ENCODE measurements around the gene TEX35. TPM values are rescaled to one million over a fixed set of nuclear protein-coding genes. Genes with fewer than 3 reads are reported as not detected.

Gene TEX35
- total and polyA plus RNA-seq, 2 experiments from 2014 or later, result not detected

DNA sequence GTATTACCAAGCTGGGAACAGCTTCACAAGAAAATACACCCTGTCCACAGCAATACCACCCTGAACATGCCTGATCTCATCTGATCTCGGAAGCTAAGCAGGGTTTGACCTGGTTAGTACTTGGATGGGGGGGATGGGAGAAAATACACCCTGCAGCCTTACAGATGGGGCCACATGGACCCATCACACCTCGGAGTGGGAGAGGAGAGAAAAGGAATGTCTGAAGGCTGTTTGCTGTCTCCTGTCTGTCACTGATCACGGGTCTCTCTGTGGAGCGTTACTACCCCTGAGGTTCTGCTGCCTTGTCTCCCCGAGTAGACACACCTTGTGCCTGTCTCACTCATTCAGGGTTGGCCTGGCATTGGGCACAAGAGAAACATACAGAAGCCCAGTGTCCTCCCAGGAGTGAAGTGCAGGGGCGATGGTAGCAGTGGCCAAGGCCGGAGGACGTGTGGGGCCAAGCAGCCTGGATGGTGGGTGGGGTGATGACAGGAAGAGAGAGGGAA, 48.0 kb downstream of the TEX35 start:
- Histone ChIP-seq H3K4me3 (no peak overlapping the region), H3K27me3 (replicated peaks; ENCODE audit: insufficient read depth) (no peaks in the 10 kb centered on the region), H3K27ac (no peak overlapping the region), H3K4me1 (ENCODE audit: insufficient read depth) (no peaks in the 10 kb centered on the region), H3K36me3 (ENCODE audit: low read depth) (no peaks in the 10 kb centered on the region), H4K20me1 (ENCODE audit: insufficient read depth) (no peaks in the 10 kb centered on the region), H3K4me2 (ENCODE audit: unreplicated experiment) (no peak overlapping the region), H3K9me2 (ENCODE audit: insufficient read depth) (no peaks in the 10 kb centered on the region), H3K9ac (no peak overlapping the region), H3F3A (ENCODE audit: insufficient read depth) (no peaks in the 10 kb centered on the region), H3K79me2 (ENCODE audit: insufficient read depth) (no peaks in the 10 kb centered on the region), H2AFZ (no peak overlapping the region), H3K9me3 (ENCODE audit: low read depth) (no peaks in the 10 kb centered on the region)
- no peak for TF ChIP-seq EZH2phosphoT487 (IDR thresholded peaks at IDR 0.05; ENCODE audit: insufficient read depth, low read depth)
- no peak for TF ChIP-seq EZH2 (IDR thresholded peaks at IDR 0.05; ENCODE audit: insufficient read depth, poor library complexity, severe bottlenecking)
- in situ Hi-C loops (cut with MboI), result no loop called here
- whole genome bisulfite sequencing, 2 experiments (ENCODE audit: low coverage in 1 of 2, low lambda C conversion rate in 2 of 2, missing lambda C conversion rate in 2 of 2), result 90 to 91% methylated on average over 8 of the region's 8 CpGs
- DNase-seq, result no peak

GRCh38 chr1:178563099-178563820, 50.4 kb downstream of the TEX35 start:
- H3K9me2 ChIP-seq (ENCODE audit: insufficient read depth), result no peaks in the 10 kb centered on the region

GRCh38 chr1:178564086-178564782, 51.3 kb downstream of the TEX35 start:
- WGBS, 2 experiments (ENCODE audit: low coverage in 1 of 2, low lambda C conversion rate in 2 of 2, missing lambda C conversion rate in 2 of 2), result 77 to 85% methylated on average over 4 of the region's 4 CpGs
- no peak overlapping the region for H3K9ac ChIP-seq
- no peak overlapping the region for H3K27ac ChIP-seq
- no peaks in the 10 kb centered on the region for H3K36me3 ChIP-seq (ENCODE audit: low read depth)
- no peaks in the 10 kb centered on the region for H3K9me2 ChIP-seq (ENCODE audit: insufficient read depth)
- no peaks in the 10 kb centered on the region for H4K20me1 ChIP-seq (ENCODE audit: insufficient read depth)
- no peak overlapping the region for H3K4me3 ChIP-seq
- in situ Hi-C loops (cut with MboI), result no loop called here
- H3F3A ChIP-seq (ENCODE audit: insufficient read depth), result peaks cover 4% of the 10 kb centered on the region; the same call in 1 of the 2 replicates
- no peak overlapping the region for H2AFZ ChIP-seq
- TF ChIP-seq EZH2 (IDR thresholded peaks at IDR 0.05; ENCODE audit: insufficient read depth, poor library complexity, severe bottlenecking), result no peak
- no peak for TF ChIP-seq EZH2phosphoT487 (IDR thresholded peaks at IDR 0.05; ENCODE audit: insufficient read depth, low read depth)
- H3K4me1 ChIP-seq (ENCODE audit: insufficient read depth), result no peaks in the 10 kb centered on the region
- no peak for DNase-seq
- H3K79me2 ChIP-seq (ENCODE audit: insufficient read depth), result no peaks in the 10 kb centered on the region
- no peaks in the 10 kb centered on the region for H3K9me3 ChIP-seq (ENCODE audit: low read depth)
- H3K27me3 ChIP-seq (replicated peaks; ENCODE audit: insufficient read depth), result no peaks in the 10 kb centered on the region
- no peak overlapping the region for H3K4me2 ChIP-seq (ENCODE audit: unreplicated experiment)

More at GRCh38 chr1:178563099-178563820, 50.4 kb downstream of the TEX35 start:
- 97 to 98% methylated on average over 7 of the region's 7 CpGs for WGBS, 2 experiments (ENCODE audit: low coverage in 1 of 2, low lambda C conversion rate in 2 of 2, missing lambda C conversion rate in 2 of 2)
- in situ Hi-C loops (cut with MboI), result no loop called here
- 0 out of 2 replicates have a peak, but pooled peaks cover under 1% of the 10 kb centered on the region for H3F3A ChIP-seq (ENCODE audit: insufficient read depth)
- H2AFZ ChIP-seq, result no peak overlapping the region
- H3K4me1 ChIP-seq (ENCODE audit: insufficient read depth), result no peaks in the 10 kb centered on the region
- H3K4me3 ChIP-seq, result no peak overlapping the region
- H3K9ac ChIP-seq, result no peak overlapping the region
- H3K27me3 ChIP-seq (replicated peaks; ENCODE audit: insufficient read depth), result no peaks in the 10 kb centered on the region
- no peak for DNase-seq
- no peak overlapping the region for H3K27ac ChIP-seq
- H3K79me2 ChIP-seq (ENCODE audit: insufficient read depth), result no peaks in the 10 kb centered on the region
- no peaks in the 10 kb centered on the region for H4K20me1 ChIP-seq (ENCODE audit: insufficient read depth)
- no peak overlapping the region for H3K4me2 ChIP-seq (ENCODE audit: unreplicated experiment)
- no peaks in the 10 kb centered on the region for H3K9me3 ChIP-seq (ENCODE audit: low read depth)
- H3K36me3 ChIP-seq (ENCODE audit: low read depth), result no peaks in the 10 kb centered on the region
- no peak for TF ChIP-seq EZH2phosphoT487 (IDR thresholded peaks at IDR 0.05; ENCODE audit: insufficient read depth, low read depth)
- no peak for TF ChIP-seq EZH2 (IDR thresholded peaks at IDR 0.05; ENCODE audit: insufficient read depth, poor library complexity, severe bottlenecking)

DNA sequence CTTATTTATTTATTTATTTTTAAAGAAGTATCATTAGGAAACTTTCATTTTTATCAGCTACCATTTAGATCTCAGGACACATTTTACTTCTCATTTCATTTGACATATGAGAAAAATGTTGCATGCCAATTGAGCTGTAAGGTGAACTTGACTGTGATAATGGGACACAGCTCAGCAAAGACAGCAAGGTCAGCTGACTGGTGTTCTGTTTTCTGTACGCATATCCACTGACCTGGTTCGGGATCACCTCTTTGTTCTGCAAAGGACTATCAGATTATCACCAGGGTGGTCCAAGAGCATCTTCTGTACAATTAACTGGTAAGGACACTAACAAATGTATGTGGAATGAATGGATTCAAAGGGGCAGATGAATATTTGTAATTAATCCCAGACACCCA, 51.9 kb downstream of the TEX35 start:
- H3K4me1 ChIP-seq (ENCODE audit: insufficient read depth), result no peaks in the 10 kb centered on the region
- H3K4me3 ChIP-seq, result no peak overlapping the region
- no peaks in the 10 kb centered on the region for H3K9me3 ChIP-seq (ENCODE audit: low read depth)
- no peaks in the 10 kb centered on the region for H3K79me2 ChIP-seq (ENCODE audit: insufficient read depth)
- H3K9me2 ChIP-seq (ENCODE audit: insufficient read depth), result no peaks in the 10 kb centered on the region
- in situ Hi-C loops (cut with MboI), result no loop called here
- no peak overlapping the region for H3K27ac ChIP-seq
- WGBS, 2 experiments (ENCODE audit: low coverage in 1 of 2, low lambda C conversion rate in 2 of 2, missing lambda C conversion rate in 2 of 2), result 71 to 78% methylated on average over 2 of the region's 2 CpGs
- peaks cover 4% of the 10 kb centered on the region; the same call in 1 of the 2 replicates for H3F3A ChIP-seq (ENCODE audit: insufficient read depth)
- no peak overlapping the region for H3K9ac ChIP-seq
- no peaks in the 10 kb centered on the region for H3K36me3 ChIP-seq (ENCODE audit: low read depth)
- H3K27me3 ChIP-seq (replicated peaks; ENCODE audit: insufficient read depth), result no peaks in the 10 kb centered on the region
- no peak for DNase-seq
- H2AFZ ChIP-seq, result no peak overlapping the region
- no peak overlapping the region for H3K4me2 ChIP-seq (ENCODE audit: unreplicated experiment)
- TF ChIP-seq EZH2phosphoT487 (IDR thresholded peaks at IDR 0.05; ENCODE audit: insufficient read depth, low read depth) (no peak), EZH2 (IDR thresholded peaks at IDR 0.05; ENCODE audit: insufficient read depth, poor library complexity, severe bottlenecking) (no peak)
- no peaks in the 10 kb centered on the region for H4K20me1 ChIP-seq (ENCODE audit: insufficient read depth)

All from GM23248 (cell line).